NOMO-1 treated with dmso at 0.1 percent for 144 hours (cell line): ENCODE data around the gene SSU72.

Source experiments
- DNase-seq: peaks from one replicate; lab custom pipeline; 2025; ENCODE audit not compliant: unreplicated experiment; lab: John Stamatoyannopoulos, UW

SSU72 gene

DNA sequence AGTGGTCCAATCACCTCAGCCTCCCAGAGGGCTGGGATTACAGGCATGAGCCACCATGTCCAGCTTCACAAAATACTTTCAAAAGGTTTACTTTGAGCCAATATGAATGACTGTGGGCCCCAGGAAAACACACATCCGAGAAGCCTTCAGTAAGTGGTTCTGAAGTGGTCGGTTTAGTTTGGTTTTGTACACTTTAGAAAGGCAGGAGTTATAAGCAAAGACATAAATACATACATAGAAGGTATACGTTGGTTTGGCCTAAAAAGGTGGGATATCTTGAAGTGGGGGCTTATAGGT lies 37.4 kb upstream of the SSU72 start:
- no peak for DNase-seq

DNA sequence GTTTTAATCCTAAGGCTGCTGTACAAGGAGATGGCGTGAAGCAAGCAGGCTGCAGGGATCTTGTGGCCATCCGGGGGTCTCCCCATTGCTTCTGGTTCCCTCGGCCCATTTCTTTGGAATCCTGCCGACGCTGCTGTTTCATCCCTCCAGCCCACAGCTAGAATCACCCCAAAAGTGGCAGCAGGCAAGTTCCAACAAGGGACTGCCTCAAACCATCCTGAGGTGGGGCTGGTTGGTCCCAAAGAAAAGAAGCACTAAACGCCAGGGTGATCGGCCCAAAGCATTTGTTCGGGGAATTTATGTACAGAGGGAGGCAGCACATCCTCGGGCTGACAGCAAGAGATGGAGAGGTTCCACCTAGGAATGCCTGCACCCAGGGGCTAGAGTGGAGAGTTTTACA lies 36.1 kb upstream of the SSU72 start:
- DNase-seq, result no peak

- DNase-seq, result no peak
Measured at GRCh38 chr1:1609822-1610485, 35.3 kb upstream of the SSU72 start.

- DNase-seq, result no peak
Measured at GRCh38 chr1:1606232-1606631, 31.6 kb upstream of the SSU72 start.

DNA sequence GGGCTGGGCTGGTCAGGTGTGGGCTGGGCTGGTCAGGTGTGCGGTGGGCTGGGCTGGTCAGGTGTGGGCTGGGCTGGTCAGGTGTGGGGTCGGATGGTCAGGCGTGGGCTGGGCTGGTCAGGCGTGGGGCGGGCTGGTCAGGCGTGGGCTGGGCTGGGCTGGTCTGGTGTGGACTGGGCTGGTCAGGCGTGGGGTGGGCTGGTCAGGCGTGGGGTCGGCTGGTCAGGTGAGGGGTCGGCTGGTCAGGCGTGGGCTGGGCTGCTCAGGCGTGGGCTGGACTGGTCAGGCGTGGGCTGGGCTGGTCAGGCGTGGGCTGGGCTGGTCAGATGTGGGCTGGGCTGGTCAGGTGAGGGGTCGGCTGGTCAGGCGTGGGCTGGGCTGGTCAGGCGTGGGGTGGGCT lies 31.1 kb upstream of the SSU72 start:
- no peak for DNase-seq

DNA sequence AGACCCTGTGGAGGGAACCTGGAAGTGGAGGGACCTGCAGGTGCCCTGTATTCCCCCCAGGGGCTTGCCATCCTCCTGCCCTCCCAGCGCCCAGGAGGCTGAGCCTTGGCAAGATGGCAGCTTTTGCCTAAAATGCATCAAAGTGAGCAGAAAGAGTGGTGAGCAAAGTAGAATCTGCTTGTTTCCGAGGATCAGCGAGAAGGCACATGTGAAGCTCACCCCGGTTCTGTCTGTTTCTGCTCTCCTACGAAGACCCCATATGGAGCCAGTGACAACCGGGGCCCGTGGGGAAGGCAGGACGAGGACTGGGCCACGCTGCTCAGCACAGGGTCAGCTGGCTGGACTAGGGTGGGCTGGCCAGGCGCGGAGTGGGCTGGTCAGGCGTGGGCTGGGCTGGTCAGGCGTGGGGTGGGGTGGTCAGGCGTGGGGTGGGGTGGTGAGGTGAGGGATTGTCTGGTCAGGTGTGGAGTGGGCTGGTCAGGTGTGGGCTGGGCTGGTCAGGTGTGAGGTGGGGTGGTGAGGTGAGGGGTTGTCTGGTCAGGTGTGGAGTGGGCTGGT lies 30.4 kb upstream of the SSU72 start:
- DNase-seq, result no peak

- DNase-seq, result no peak
Measured at GRCh38 chr1:1604374-1605033, 29.8 kb upstream of the SSU72 start.

DNA sequence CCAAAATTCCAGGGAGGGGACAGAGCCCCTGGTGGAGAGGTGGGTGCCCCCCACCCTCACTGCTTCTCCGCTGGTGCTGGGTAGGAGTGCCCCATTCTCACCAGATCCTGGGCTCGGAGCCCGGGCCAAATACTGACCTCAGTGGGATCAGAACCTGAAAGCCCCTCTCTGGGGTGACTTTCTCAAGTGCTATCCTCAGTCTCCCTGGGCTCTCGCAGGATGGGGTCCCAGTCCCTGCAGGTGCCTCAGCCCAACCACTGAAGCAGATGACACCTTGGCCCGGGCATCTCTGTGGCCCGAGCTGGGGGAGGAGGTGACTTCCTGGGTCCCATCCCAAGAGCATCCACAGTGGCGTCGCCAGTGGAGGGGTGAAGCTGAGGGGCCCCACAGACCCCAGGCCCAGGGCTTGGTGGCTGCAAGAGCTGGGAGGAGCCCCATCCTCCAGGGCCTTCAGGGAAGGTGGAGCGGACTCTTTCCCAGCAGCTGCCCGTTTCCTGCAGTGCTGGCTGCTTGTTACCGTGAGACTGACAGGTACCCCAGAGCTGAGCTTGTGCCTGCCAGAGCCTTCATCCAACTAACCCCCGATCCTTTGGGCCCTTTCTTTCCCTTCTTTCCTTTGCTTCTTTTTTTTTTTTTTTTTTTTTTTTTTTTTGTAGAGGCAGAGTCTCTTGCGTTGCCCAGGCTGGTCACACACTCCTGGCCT lies 29.2 kb upstream of the SSU72 start:
- no peak for DNase-seq

DNA sequence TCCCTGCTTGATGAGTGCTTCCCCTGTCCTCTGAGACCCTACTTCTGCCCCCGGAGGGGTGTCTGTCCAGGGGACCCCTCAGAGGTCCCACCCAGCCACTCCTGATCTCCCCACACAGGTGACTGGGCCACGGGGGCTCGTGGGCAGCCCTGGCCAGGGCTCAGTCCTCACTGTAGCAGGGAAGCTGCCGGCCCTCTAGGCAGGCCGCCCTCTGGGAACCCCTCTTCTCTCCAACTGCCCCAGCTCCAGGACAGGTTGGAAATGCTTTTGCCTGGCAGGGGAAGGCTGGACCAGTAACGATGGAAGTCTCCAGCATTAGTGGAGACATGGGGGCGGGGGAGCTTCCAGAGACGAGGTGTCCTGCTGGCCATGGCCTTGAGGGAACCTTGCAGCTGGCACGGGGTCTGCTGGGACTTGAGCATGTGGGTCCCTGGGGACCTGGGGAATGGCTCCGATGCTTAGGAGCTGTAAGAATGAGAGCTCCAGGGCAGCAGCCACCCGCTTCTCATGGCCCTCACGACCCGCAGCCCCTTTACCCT lies 28.4 kb upstream of the SSU72 start:
- no peak for DNase-seq

DNA sequence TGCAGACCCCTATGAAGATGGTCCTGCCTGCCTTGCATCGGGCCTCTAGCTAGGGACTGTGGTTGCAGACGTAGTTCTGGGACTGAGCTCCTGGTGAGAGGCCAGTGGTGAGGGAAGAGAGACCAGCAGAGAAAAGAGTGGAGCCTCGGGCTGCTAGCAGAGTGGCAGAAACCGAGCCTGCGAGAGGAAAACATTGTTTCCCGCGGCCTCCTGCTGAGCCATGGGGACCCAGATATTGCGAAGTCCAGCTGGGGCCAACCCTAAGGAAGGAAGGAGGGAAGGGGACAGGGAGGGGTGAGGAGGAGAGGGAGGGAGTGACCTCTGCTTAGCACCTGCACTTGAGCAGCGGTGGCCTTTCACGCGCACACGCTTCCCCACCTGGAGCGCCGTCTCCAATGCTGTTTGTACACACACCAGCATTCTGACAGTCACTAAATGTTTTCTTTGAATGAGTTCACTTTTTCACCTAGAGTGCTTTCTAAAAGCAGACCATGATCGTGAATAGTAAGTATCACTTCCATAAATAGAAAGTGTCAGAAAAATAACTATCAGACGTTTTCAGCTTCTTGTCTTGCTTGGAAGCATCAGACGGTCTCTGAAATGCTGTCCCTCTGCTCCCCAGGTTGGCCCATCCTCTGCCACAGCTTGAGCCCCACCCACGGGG lies 27.8 kb upstream of the SSU72 start:
- no peak for DNase-seq

DNA sequence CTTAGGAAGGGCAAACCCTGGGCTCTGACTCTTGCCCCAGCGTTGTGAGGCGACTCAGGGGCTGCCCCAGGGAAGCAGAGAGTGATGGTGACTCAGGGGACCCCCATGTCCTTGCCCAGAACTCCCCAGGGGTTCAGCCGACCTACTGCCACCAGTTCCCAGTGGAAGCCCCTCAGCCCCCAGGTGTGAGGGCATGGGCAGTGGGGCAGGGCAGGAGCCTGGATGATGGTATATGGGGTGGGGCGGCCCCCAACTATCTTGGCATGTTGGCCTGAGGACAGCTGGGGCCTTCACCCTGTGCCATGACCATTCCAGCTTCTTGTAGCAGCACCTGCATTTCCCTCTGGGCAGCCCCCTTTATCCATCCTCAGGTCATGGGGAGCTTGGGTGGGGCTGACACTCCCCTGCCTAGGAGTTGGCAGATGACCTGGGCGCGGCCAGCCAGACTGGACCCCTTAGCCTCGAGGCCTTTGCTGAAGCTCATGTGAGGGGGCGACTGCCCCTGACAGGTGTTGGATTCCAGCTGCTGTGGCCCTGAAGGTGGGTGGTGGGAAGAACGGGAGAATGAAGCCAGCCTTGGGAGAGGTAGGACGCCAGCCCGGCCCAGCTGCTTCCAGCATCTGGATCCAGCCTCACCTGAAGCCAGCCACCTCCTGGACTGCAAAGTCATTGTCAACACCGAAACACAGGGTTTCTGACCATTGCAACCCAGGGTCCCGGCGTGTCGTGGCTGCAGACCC lies 27.1 kb upstream of the SSU72 start:
- DNase-seq, result no peak

- DNase-seq, result no peak
Measured at GRCh38 chr1:1600861-1601563, 26.3 kb upstream of the SSU72 start.

DNA sequence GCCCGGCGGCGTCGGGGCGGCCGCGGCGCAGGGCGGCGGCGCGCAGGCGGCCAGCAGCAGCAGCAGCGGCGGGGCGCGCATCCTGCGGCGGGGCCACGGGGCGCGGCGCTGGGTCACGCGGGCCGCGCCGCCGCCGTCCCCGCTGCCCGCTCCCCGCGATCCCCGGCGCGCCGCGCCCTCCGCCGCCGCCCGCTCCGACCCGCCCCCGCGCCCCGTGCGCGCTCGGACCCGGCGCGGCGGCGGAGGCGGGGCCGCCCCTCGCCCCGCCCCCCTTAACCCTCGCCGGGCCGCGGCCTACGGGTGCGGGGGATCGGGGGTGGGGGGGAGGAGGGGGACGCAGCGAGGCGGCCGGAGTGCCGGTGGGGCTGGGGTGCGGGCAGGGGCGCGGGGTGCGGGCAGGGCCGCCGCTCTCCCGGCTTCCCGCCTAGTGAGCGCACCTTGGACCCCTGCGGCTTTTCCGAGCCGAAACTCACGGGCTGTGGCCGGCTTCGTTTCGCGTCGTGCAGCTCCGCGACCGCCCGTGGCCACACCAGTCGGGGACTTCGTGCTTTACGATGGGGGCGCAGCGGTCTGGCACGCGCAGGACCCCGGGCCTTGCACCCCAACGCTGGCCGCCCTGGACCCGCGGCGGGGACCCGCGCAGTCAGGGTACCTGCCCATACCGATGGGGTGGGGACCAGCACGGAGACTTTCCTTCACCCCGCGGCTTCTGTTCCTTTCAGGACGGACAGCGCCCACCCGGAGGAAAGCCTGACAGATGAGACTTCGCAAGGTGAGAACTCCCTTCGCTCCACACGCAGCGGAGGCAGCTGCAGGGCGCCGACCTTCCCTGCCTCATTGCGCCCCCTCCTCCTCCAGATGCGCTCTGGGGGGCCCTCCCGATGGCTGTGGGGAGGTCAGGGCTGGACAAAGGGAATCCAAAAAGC lies 25.5 kb upstream of the SSU72 start, which contains the start of gene FNDC10:
Gene FNDC10, minus strand, starts transcription at position 201 of the 926 bp plus-strand sequence. Its CDS starts 120 bp downstream, at position 81.
- DNase-seq, result no peak

GRCh38 chr1:1599030-1599934 lies 24.6 kb upstream of the SSU72 start:
- DNase-seq, result peak; percentile 20

- DNase-seq, result no peak
Measured at GRCh38 chr1:1598720-1599029, 24.0 kb upstream of the SSU72 start.

- DNase-seq, result no peak
Measured at GRCh38 chr1:1598051-1598719, 23.5 kb upstream of the SSU72 start.

GRCh38 chr1:1597275-1597930 lies 22.7 kb upstream of the SSU72 start:
- DNase-seq, result no peak
